OCI-LY1 (cell line): ENCODE results near the gene MAP3K21.

Experiments used
- EZH2 ChIP-seq: fragments of 200-600 bp; sonication (generic), shearing (Covaris generic); IDR thresholded peaks from 2 replicates; pipeline ENCODE4 v1.8.0; 2017; ENCODE audit warnings: borderline replicate concordance, mixed run types, mild to moderate bottlenecking, antibody characterized with exemption, low read length, moderate library complexity, mixed read lengths
- TF ChIP-seq, protein P1 (sequence below): fragments of 200-600 bp; sonication (generic), shearing (Covaris generic); IDR thresholded peaks from 2 replicates; pipeline ENCODE4 v1.5.1; 2017; ENCODE audit warnings: mild to moderate bottlenecking, antibody characterized with exemption, low read length, moderate library complexity, mixed read lengths

DNA sequence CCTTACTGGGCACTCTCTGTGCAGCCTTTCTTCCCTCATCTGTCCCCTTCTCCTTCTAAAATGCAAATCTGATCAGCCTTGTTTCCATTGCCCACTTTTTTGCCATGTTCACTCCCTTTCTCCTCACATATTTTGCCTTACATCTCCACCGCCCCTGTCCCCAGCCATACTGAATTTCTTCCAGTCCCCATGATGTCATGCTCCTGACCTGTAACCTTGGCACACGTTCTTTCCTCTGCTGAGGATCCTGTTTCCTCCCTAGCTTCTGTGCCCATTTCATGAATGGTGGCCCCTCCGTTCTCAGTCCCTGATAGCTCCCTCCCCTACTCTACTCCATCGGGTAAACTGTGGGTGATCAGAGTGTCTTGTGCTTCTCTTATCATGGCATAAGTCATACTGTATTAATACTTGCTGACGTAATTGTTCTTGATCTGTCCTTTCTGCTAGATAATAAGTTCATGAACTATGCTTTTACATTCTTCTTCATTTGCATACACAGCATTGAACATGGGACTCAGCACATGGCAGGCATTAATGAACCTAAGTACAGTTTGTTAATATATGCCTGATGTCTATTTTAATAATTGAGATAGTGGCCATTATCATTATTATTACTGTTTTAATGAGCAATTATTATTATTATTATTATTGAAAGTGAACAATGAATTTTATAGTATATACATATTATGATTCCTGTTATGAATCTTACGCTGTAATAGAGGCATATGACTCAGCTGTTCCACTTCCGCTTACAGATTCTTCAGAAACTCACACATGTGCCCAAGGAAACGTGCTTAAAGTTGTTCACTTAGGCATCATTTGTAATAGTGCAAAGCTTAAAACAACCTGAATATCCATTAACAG is 28.5 kb downstream of the MAP3K21 start:
- TF ChIP-seq, protein P1, sequence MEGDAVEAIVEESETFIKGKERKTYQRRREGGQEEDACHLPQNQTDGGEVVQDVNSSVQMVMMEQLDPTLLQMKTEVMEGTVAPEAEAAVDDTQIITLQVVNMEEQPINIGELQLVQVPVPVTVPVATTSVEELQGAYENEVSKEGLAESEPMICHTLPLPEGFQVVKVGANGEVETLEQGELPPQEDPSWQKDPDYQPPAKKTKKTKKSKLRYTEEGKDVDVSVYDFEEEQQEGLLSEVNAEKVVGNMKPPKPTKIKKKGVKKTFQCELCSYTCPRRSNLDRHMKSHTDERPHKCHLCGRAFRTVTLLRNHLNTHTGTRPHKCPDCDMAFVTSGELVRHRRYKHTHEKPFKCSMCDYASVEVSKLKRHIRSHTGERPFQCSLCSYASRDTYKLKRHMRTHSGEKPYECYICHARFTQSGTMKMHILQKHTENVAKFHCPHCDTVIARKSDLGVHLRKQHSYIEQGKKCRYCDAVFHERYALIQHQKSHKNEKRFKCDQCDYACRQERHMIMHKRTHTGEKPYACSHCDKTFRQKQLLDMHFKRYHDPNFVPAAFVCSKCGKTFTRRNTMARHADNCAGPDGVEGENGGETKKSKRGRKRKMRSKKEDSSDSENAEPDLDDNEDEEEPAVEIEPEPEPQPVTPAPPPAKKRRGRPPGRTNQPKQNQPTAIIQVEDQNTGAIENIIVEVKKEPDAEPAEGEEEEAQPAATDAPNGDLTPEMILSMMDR, result no peak
- TF ChIP-seq EZH2, result no peak
